OCI-LY1 (cell line): ENCODE results near the gene HECTD1.

ENCODE experiments used
- CTCF ChIP-seq: fragments of 200-600 bp; sonication (generic), shearing (Covaris generic); IDR thresholded peaks from 2 replicates; pipeline ENCODE4 v1.5.1; 2017; ENCODE audit warnings: mild to moderate bottlenecking, antibody characterized with exemption, low read length, moderate library complexity, mixed read lengths
- EZH2 ChIP-seq: fragments of 200-600 bp; sonication (generic), shearing (Covaris generic); IDR thresholded peaks from 2 replicates; pipeline ENCODE4 v1.8.0; 2017; ENCODE audit warnings: borderline replicate concordance, mixed run types, mild to moderate bottlenecking, antibody characterized with exemption, low read length, moderate library complexity, mixed read lengths

- TF ChIP-seq CTCF (no peak), EZH2 (no peak)
Measured at GRCh38 chr14:31080056-31080455, 127.5 kb downstream of the HECTD1 start.
